ENCODE results near the gene TMEM201. TPM values are rescaled to one million over a fixed set of nuclear protein-coding genes. Genes with fewer than 3 reads are reported as not detected.

Gene TMEM201
- total and polyA plus RNA-seq, 2 of the 8 experiments (the other 6 are each of a cell fraction or from before 2014, with no cell fraction given): 8.2 to 27.1 TPM

DNA sequence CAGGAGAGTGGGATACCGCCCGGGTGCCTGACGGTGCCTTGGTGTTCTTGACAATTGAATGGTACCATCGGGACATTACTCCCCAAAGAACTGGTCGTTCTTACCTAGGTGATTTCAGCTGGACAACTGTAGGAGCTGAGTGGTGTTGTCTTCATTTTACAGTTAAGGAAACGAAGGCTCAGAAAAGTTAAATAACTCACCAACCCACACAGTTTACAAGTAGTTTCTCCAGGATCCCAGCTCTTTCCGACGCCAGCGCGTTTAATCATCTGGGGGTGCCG is 64.4 kb downstream of the TMEM201 start:
- TF ChIP-seq, protein P1, sequence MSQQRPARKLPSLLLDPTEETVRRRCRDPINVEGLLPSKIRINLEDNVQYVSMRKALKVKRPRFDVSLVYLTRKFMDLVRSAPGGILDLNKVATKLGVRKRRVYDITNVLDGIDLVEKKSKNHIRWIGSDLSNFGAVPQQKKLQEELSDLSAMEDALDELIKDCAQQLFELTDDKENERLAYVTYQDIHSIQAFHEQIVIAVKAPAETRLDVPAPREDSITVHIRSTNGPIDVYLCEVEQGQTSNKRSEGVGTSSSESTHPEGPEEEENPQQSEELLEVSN (IDR thresholded peaks at IDR 0.05): 0 out of 2 replicates have a peak, but pooled peaks have one; percentile 5
- no peak for TF ChIP-seq CHD1 (IDR thresholded peaks at IDR 0.05; ENCODE audit: low read depth, low read length)
- peak overlapping the region; percentile 65 to 90; a peak in 3 of 4 replicates for H3K4me2 ChIP-seq (ENCODE audit: insufficient read depth in 1 of 2, low read depth in 2 of 2, low read length in 2 of 2)
- WGBS, 2 experiments (ENCODE audit: extremely low coverage in 1 of 2, insufficient coverage in 1 of 2, insufficient read length in 1 of 2, insufficient replicate concordance in 2 of 2, low coverage in 1 of 2, low lambda C conversion rate in 2 of 2, missing lambda C conversion rate in 1 of 2): 92% methylated on average over 11 of the region's 11 CpGs; no CpG with 5 or more reads in 1 of the 2 experiments

More for the DNA sequence above, 64.4 kb downstream of the TMEM201 start:
- H2BK5ac ChIP-seq (ENCODE audit: low read depth, low read length): no peak overlapping the region
- no peak overlapping the region for H2BK12ac ChIP-seq (ENCODE audit: low read depth, low read length)
- ChIA-PET CTCF (ENCODE audit: partially characterized antibody) (interaction anchor here (0.7 to 1.4 kb wide), 6 partner anchors 15 to 46 kb away, joined by 3 read pairs; no protein-coding TSS in a partner anchor), POLR2A (ENCODE audit: partially characterized antibody) (interaction anchor here (1.3 kb wide), 1 partner anchor 21 kb away, joined by 3 read pairs; no protein-coding TSS in a partner anchor)
- H3K27me3 ChIP-seq (replicated peaks in 1 of 4; ENCODE audit: control insufficient read depth in 3 of 4, extremely low read depth in 1 of 4, insufficient read depth in 3 of 4, low read length in 3 of 4): peaks cover 5 to 33% (median 29%) of the 10 kb centered on the region in 4 experiments
- H3K79me2 ChIP-seq (ENCODE audit: control insufficient read depth in 1 of 2, insufficient read depth in 2 of 2, low read length in 2 of 2): no peaks in the 10 kb centered on the region
- H3K56ac ChIP-seq (replicated peaks; ENCODE audit: insufficient read length, low read depth, low read length): no peak overlapping the region
- no peak overlapping the region for H2BK20ac ChIP-seq (ENCODE audit: low read length)
- H3K9me3 ChIP-seq (ENCODE audit: insufficient read depth in 2 of 2, low read depth in 1 of 2, low read length in 1 of 2): no peaks in the 10 kb centered on the region
- no peak overlapping the region for H4K5ac ChIP-seq (ENCODE audit: insufficient read length, low read depth, low read length)
- no peaks in the 10 kb centered on the region for H3K79me1 ChIP-seq (ENCODE audit: low read depth, low read length)
- no peak overlapping the region for H2AFZ ChIP-seq (ENCODE audit: low read length)
- H4K8ac ChIP-seq (ENCODE audit: extremely low read depth, insufficient read depth, low read length): no peak overlapping the region
- no peak overlapping the region for H2BK120ac ChIP-seq (replicated peaks; ENCODE audit: low read depth, low read length)
- H3K23ac ChIP-seq (ENCODE audit: insufficient read length): no peak overlapping the region
- H2BK15ac ChIP-seq (ENCODE audit: low read length): no peak overlapping the region
- FAIRE-seq (no peak), DNase-seq (ENCODE audit: low read depth in 1 of 2, low spot score in 2 of 2) (no peak)
- H3K18ac ChIP-seq (ENCODE audit: extremely low read depth, low read length): no peak overlapping the region
- H2AK5ac ChIP-seq (ENCODE audit: low read depth, low read length): no peak overlapping the region
- no peak overlapping the region; a peak in 1 of 8 replicates for H3K4me3 ChIP-seq (ENCODE audit: extremely low read depth in 1 of 4, insufficient read depth in 2 of 4, low read depth in 3 of 4, low read length in 4 of 4)
- H4K91ac ChIP-seq (replicated peaks; ENCODE audit: insufficient read length, low read length): no peak overlapping the region
- no peaks in the 10 kb centered on the region for H4K20me1 ChIP-seq (replicated peaks in 1 of 2; ENCODE audit: control insufficient read depth in 1 of 2, insufficient read depth in 2 of 2, low read length in 2 of 2)
- no peak overlapping the region for H3K14ac ChIP-seq (ENCODE audit: insufficient read length)
- no peak overlapping the region for H3K9ac ChIP-seq (replicated peaks in 1 of 4; ENCODE audit: extremely low read depth in 1 of 4, low read depth in 3 of 4, low read length in 3 of 4)
- H3K23me2 ChIP-seq (ENCODE audit: low read depth, low read length): peaks cover 8% of the 10 kb centered on the region
- H3K4me1 ChIP-seq (replicated peaks in 1 of 4; ENCODE audit: control insufficient read depth in 3 of 4, insufficient read depth in 4 of 4, low read length in 3 of 4): peaks cover 0 to 3% (median 0%) of the 10 kb centered on the region in 4 experiments; a peak in 3 of 7 replicates
- H3K4ac ChIP-seq (replicated peaks; ENCODE audit: insufficient read length, low read depth, low read length): no peak overlapping the region
- H3K27ac ChIP-seq (ENCODE audit: low read depth, low read length): no peak overlapping the region
- H3K36me3 ChIP-seq (ENCODE audit: control insufficient read depth in 2 of 4, insufficient read depth in 4 of 4, low read length in 3 of 4): no peaks in the 10 kb centered on the region
